HepG2 (cell line): ENCODE results near the gene ANXA9.

Experiments used
- CHD4 ChIP-seq: fragments of 200-600 bp; sonication (generic); IDR thresholded peaks from 2 replicates; pipeline ENCODE4 v1.7.0; 2017; ENCODE audit warnings: mild to moderate bottlenecking, low read length, borderline replicate concordance
- EZH2 ChIP-seq: conservative IDR thresholded peaks from 2 replicates; pipeline ENCODE4 v1.6.1; 2012; ENCODE audit warnings: mild to moderate bottlenecking, low read depth, low read length, moderate library complexity
- HDAC2 ChIP-seq: sonication (generic); formaldehyde crosslinking; IDR thresholded peaks from 2 replicates; pipeline ENCODE4 v1.4.0; 2020; ENCODE audit warnings: missing genetic modification reagents
- KDM1A ChIP-seq: IDR thresholded peaks from 2 replicates; pipeline ENCODE4 v1.6.1; 2016; ENCODE audit warnings: missing compliant biosample characterization
- MEIS1 ChIP-seq: sonication (generic); formaldehyde crosslinking; IDR thresholded peaks from 2 replicates; pipeline ENCODE4 v1.9.0; 2021; ENCODE audit warnings: mild to moderate bottlenecking, missing genetic modification reagents, moderate library complexity, borderline replicate concordance
- MTA1 ChIP-seq: sonication (generic); formaldehyde crosslinking; IDR thresholded peaks from 2 replicates; pipeline ENCODE4 v1.4.0; 2020; ENCODE audit warnings: missing genetic modification reagents, mild to moderate bottlenecking, borderline replicate concordance
- NCOA2 ChIP-seq: sonication (generic); formaldehyde crosslinking; IDR thresholded peaks from 2 replicates; pipeline ENCODE4 v1.8.0; 2022; ENCODE audit warnings: inconsistent platforms
- POLR2A ChIP-seq, 2 experiments: IDR thresholded peaks; 2 replicates each; pipeline ENCODE4 v1.6.1; 2011; ENCODE audit warnings: low read depth in 2 of 2, low read length in 2 of 2, mild to moderate bottlenecking in 1 of 2, moderate library complexity in 1 of 2; ENCODE audit not compliant: insufficient read depth in 1 of 2
- RAD51 ChIP-seq: fragments of 450-650 bp; IDR thresholded peaks from 2 replicates; pipeline ENCODE4 v1.6.1; 2016; ENCODE audit warnings: borderline replicate concordance
- SETDB1 ChIP-seq: sonication (generic); formaldehyde crosslinking; IDR thresholded peaks from 2 replicates; pipeline ENCODE4 v1.5.1; 2020; ENCODE audit warnings: missing genetic modification reagents, mild to moderate bottlenecking, borderline replicate concordance
- SOX5 ChIP-seq: IDR thresholded peaks from 2 replicates; pipeline ENCODE4 v1.6.1; 2016; ENCODE audit warnings: borderline replicate concordance
- ZNF329 ChIP-seq: sonication (generic); formaldehyde crosslinking; IDR thresholded peaks from 2 replicates; pipeline ENCODE4 v1.9.0; 2021; ENCODE audit warnings: low read depth, mild to moderate bottlenecking, missing genetic modification reagents
- TF ChIP-seq, protein P1 (sequence below): fragments of 450-650 bp; IDR thresholded peaks from 2 replicates; pipeline ENCODE4 v1.6.1; 2016
- TF ChIP-seq, protein P2 (sequence below): sonication (generic); formaldehyde crosslinking; IDR thresholded peaks from 2 replicates; pipeline ENCODE4 v1.4.0; 2020; ENCODE audit warnings: missing genetic modification reagents

- TF ChIP-seq MEIS1 (CRISPR knock-in tag) (no peak), HDAC2 (CRISPR knock-in tag) (no peak), MTA1 (CRISPR knock-in tag) (no peak), SOX5 (CRISPR knock-in tag) (no peak), KDM1A (CRISPR knock-in tag) (no peak), RAD51 (no peak), EZH2 (no peak), ZNF329 (CRISPR knock-in tag) (no peak), POLR2A (IDR thresholded peaks at IDR 0.05; ENCODE audit: insufficient read depth in 1 of 2, low read depth in 2 of 2, low read length in 2 of 2) (no peak), NCOA2 (CRISPR knock-in tag) (no peak), CHD4 (no peak), SETDB1 (CRISPR knock-in tag) (no peak)
- TF ChIP-seq, protein P1, sequence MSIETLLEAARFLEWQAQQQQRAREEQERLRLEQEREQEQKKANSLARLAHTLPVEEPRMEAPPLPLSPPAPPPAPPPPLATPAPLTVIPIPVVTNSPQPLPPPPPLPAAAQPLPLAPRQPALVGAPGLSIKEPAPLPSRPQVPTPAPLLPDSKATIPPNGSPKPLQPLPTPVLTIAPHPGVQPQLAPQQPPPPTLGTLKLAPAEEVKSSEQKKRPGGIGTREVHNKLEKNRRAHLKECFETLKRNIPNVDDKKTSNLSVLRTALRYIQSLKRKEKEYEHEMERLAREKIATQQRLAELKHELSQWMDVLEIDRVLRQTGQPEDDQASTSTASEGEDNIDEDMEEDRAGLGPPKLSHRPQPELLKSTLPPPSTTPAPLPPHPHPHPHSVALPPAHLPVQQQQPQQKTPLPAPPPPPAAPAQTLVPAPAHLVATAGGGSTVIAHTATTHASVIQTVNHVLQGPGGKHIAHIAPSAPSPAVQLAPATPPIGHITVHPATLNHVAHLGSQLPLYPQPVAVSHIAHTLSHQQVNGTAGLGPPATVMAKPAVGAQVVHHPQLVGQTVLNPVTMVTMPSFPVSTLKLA, result no peak
- TF ChIP-seq, protein P2, sequence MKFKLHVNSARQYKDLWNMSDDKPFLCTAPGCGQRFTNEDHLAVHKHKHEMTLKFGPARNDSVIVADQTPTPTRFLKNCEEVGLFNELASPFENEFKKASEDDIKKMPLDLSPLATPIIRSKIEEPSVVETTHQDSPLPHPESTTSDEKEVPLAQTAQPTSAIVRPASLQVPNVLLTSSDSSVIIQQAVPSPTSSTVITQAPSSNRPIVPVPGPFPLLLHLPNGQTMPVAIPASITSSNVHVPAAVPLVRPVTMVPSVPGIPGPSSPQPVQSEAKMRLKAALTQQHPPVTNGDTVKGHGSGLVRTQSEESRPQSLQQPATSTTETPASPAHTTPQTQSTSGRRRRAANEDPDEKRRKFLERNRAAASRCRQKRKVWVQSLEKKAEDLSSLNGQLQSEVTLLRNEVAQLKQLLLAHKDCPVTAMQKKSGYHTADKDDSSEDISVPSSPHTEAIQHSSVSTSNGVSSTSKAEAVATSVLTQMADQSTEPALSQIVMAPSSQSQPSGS (CRISPR knock-in tag), result no peak
Observed at GRCh38 chr1:150961756-150962155, 20.3 kb upstream of the ANXA9 start.
